Measurements from ENCODE around the gene TYROBP. TPM values are rescaled to one million over a fixed set of nuclear protein-coding genes. Genes with fewer than 3 reads are reported as not detected.
A peak's percentile ranks its signal among the peaks of the same experiment; 100 is the strongest.

The TYROBP gene
- total RNA-seq, 1 experiment from 2014 or later, result not detected

DNA sequence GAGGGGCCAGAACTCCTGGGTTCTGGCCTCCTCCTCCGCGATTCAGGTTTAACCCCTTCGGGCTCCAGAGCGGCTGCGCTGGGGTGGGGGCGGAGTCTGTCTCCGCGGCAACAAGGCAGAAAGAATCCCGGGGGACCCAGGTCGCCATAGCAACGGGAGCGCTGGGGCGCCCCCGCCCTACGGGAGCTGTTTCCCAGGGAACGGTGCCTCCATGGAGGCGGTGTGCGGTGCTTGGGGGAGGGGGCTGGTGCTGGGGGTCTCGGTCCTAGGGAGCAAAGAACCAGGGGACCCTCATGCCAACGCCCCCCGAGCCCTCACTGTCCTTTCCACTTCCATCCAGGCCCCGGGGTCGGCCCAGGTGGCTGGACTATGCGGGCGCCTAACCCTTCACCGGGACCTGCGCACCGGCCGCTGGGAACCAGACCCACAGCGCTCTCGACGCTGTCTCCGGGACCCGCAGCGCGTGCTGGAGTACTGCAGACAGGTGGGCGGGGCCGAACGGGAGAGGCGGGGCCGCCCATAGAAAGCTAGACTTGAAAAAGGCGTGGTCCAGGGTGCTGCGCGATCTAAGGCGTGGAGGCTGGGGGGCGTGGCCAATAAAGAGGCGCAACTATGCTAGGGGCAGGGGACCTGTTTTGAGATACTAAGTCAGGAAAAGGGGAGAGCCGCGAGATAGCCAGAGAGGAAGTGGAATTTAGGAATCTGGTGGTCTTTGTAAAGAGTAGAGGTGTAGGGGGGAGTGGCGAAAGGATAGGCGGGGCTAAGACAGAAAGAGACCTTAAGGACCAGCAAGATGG lies 38.6 kb downstream of the TYROBP start:
- H3K27ac ChIP-seq (ENCODE audit: insufficient read length, low read depth, low read length), result no peak overlapping the region
- no peak overlapping the region for H2BK15ac ChIP-seq (ENCODE audit: low read depth, low read length)
- no peaks in the 10 kb centered on the region for H4K20me1 ChIP-seq (ENCODE audit: control insufficient read depth, insufficient read depth, insufficient read length)
- no peak overlapping the region for H3K56ac ChIP-seq (ENCODE audit: insufficient read length, low read depth, low read length)
- H2BK5ac ChIP-seq (ENCODE audit: insufficient read length, low read length), result no peak overlapping the region
- H3K9ac ChIP-seq (ENCODE audit: extremely low read depth, insufficient read length, low read length), result no peak overlapping the region
- peak overlapping the region; percentile 76 for H3K4me2 ChIP-seq (ENCODE audit: insufficient read depth, insufficient read length, low read length)
- peak; percentile 97 for DNase-seq
- no peak overlapping the region for H3T11ph ChIP-seq (ENCODE audit: low read length)
- H2BK120ac ChIP-seq (ENCODE audit: low read depth, low read length, poor library complexity, severe bottlenecking), result no peak overlapping the region
- peaks cover 8% of the 10 kb centered on the region; the same call in 1 of the 2 replicates for H3K4me1 ChIP-seq (ENCODE audit: insufficient read depth, low read length)
- H2AFZ ChIP-seq (ENCODE audit: low read length), result peak overlapping the region; percentile 91
- no peaks in the 10 kb centered on the region for H3K79me2 ChIP-seq (ENCODE audit: insufficient read depth, low read length)
- Mint-ChIP-seq H3K9me3 (no peaks in the 10 kb centered on the region; a peak in 1 of 5 replicates), H3K4me3 (peak overlapping the region; percentile 66 to 88), H3K27ac (peak overlapping the region; percentile 82 to 98 (median 91); a peak in 6 of 7 replicates), H3K4me1 (peaks cover 14 to 35% of the 10 kb centered on the region in 2 experiments), H3K36me3 (ENCODE audit: insufficient read depth in 1 of 3, low read depth in 3 of 3) (peaks cover 0 to 8% (median 6%) of the 10 kb centered on the region in 3 experiments; a peak in 5 of 7 replicates), H3K27me3 (ENCODE audit: low read depth) (peaks cover 38% of the 10 kb centered on the region)
- H3K9me3 ChIP-seq (ENCODE audit: control insufficient read depth, low read depth, low read length), result no peaks in the 10 kb centered on the region
- peaks cover 14% of the 10 kb centered on the region for H3K23me2 ChIP-seq (ENCODE audit: insufficient read length, low read depth, low read length, poor library complexity, severe bottlenecking)
- no peak overlapping the region for H4K8ac ChIP-seq (replicated peaks; ENCODE audit: insufficient read length, low read depth, low read length)
- H4K91ac ChIP-seq (ENCODE audit: insufficient read length, low read depth, low read length), result no peak overlapping the region
- H3K4ac ChIP-seq (ENCODE audit: low read depth, low read length), result no peak overlapping the region
- H2BK20ac ChIP-seq (ENCODE audit: low read depth, low read length, poor library complexity, severe bottlenecking), result no peak overlapping the region
- no peak overlapping the region for H3K18ac ChIP-seq (ENCODE audit: insufficient read length, low read depth, low read length)
- no peak overlapping the region for H2BK12ac ChIP-seq (ENCODE audit: insufficient read length, low read depth, low read length)
- H3K27me3 ChIP-seq (ENCODE audit: insufficient read depth, low read length), result peaks cover 5% of the 10 kb centered on the region; the same call in 1 of the 2 replicates
- WGBS (ENCODE audit: extremely low coverage, insufficient read length, low lambda C conversion rate), result no CpG with 5 or more reads among the region's 51 CpGs
- TF ChIP-seq, protein P1, sequence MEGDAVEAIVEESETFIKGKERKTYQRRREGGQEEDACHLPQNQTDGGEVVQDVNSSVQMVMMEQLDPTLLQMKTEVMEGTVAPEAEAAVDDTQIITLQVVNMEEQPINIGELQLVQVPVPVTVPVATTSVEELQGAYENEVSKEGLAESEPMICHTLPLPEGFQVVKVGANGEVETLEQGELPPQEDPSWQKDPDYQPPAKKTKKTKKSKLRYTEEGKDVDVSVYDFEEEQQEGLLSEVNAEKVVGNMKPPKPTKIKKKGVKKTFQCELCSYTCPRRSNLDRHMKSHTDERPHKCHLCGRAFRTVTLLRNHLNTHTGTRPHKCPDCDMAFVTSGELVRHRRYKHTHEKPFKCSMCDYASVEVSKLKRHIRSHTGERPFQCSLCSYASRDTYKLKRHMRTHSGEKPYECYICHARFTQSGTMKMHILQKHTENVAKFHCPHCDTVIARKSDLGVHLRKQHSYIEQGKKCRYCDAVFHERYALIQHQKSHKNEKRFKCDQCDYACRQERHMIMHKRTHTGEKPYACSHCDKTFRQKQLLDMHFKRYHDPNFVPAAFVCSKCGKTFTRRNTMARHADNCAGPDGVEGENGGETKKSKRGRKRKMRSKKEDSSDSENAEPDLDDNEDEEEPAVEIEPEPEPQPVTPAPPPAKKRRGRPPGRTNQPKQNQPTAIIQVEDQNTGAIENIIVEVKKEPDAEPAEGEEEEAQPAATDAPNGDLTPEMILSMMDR (conservative IDR thresholded peaks at IDR 0.05), result no peak
- no peak overlapping the region for H3K14ac ChIP-seq (ENCODE audit: insufficient read depth, low read length)
- H4K5ac ChIP-seq (ENCODE audit: insufficient read length, low read depth, low read length), result no peak overlapping the region
- H3K79me1 ChIP-seq (ENCODE audit: insufficient read depth, low read depth, low read length, poor library complexity, severe bottlenecking), result no peaks in the 10 kb centered on the region
- H3K23ac ChIP-seq (ENCODE audit: insufficient read length, low read depth, low read length), result no peak overlapping the region
- H2AK5ac ChIP-seq (ENCODE audit: insufficient read length, low read length), result no peak overlapping the region
